HG02884 (cell line): ENCODE measurements around the gene JAZF1.
A peak's percentile ranks its signal among the peaks of the same experiment; 100 is the strongest.

Source experiments
- ATAC-seq: cut with Tn5 transposase; IDR thresholded peaks from one replicate; pipeline ENCODE4 v1.9.1; 2021; ENCODE audit warnings: mild to moderate bottlenecking, moderate library complexity; ENCODE audit not compliant: unreplicated experiment

JAZF1 gene

GRCh38 chr7:28054531-28055160 lies 125.9 kb downstream of the JAZF1 start:
- no peak for ATAC-seq

DNA sequence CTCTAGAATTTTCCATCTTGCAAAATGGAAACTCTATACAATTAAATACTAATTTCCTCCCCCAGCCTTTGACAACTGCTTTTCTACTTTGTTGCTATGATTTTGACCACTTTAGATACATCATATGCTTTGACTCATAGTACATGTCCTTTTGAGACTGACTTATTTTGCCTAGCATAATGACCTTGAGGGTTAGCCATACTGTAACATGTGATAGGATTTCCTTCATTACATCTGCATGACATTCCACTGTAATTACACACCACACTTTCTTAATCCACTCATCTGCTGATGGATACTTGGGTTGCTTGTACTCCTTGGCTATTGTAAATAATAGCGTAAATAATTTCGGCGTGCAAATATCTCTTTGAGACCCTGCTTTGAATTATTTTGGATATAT lies 127.7 kb downstream of the JAZF1 start:
- no peak for ATAC-seq

DNA sequence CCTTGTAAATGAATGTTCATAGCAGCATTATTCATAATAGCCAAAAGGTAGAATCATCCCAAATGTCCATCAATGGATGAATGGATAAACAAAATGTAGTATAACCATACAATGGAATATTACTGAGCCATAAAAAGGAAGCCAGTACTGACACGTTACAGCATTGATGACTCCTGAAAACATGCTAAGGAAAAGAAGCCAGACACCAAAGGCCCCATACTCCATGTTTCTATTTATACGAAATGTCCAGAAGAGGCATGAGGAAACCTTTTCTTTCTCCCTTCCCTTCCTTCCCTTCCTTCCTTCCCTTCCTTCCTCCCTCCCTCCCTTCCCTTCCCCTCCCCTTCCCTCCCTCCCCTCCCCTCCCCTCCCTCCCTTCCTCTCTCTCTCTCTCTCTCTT lies 131.9 kb downstream of the JAZF1 start:
- no peak for ATAC-seq

DNA sequence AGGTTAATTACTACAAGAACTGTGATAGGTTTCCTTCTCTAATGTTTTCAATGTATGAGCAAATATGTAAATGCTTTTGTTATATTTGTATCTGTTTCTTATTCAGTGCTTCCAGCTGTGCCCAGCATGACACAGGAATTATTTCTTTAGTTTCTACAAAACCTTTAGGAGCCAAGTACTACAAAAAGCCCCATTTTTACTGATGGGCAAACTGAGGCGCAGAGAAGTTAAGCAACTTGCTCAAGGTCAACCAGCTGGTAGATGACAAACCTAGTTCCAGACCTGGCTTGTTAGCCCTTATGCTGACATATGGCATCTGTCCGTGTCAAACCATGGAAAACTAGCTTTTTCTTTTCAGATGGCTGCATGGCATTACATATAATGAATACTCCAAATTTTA lies 134.6 kb downstream of the JAZF1 start:
- no peak for ATAC-seq

- ATAC-seq, result no peak
These were observed 135.0 kb downstream of the JAZF1 start for GRCh38 chr7:28045592-28045991.

GRCh38 chr7:28044825-28045224 lies 135.8 kb downstream of the JAZF1 start:
- no peak for ATAC-seq

DNA sequence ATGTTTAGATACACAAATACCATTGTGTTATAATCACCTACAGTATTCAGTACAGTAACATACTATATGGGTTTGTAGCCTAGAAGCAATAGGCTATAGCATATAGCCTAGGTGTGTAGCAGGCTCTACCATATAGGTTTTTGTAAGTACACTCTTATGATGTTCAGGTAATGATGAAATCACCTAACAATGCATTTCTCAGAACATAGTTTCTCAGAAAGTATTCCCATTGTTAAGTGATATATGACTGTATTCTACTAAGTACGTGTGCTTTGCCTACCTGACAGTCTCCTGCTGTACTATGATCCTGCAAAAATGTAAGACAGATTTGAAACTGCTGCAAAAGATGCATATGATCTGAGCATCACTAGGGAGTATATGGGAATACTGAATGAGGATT lies 137.9 kb downstream of the JAZF1 start:
- no peak for ATAC-seq

- no peak for ATAC-seq
These were observed 138.9 kb downstream of the JAZF1 start for GRCh38 chr7:28041508-28042314.

DNA sequence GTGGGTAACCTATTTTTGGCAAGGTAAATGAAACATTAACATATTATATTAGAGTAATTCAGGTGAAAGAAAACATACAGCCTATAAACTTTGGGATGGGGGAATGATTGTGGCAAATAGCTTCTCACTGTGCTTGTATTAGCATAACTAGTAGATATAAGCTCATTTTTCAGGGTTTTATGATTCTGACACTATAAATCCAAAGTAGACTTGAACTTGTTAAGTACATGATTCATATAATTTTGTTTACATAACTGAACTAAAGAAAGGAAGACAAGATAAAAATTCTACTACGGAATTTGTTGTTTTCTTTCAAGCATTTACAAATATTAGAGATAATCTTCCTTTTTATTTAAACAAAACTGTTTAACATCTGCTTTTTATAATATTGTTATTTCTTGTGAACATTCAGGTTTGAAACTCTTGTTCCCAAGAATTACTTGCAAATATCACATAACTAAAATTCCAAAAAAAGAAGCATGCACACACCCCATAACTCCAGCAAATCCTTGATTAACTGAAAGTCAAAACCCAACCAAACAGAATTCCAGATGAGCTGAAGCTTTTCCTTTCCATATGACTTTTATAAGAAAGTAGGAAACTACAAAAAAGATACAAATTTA lies 142.3 kb downstream of the JAZF1 start:
- ATAC-seq, result no peak

DNA sequence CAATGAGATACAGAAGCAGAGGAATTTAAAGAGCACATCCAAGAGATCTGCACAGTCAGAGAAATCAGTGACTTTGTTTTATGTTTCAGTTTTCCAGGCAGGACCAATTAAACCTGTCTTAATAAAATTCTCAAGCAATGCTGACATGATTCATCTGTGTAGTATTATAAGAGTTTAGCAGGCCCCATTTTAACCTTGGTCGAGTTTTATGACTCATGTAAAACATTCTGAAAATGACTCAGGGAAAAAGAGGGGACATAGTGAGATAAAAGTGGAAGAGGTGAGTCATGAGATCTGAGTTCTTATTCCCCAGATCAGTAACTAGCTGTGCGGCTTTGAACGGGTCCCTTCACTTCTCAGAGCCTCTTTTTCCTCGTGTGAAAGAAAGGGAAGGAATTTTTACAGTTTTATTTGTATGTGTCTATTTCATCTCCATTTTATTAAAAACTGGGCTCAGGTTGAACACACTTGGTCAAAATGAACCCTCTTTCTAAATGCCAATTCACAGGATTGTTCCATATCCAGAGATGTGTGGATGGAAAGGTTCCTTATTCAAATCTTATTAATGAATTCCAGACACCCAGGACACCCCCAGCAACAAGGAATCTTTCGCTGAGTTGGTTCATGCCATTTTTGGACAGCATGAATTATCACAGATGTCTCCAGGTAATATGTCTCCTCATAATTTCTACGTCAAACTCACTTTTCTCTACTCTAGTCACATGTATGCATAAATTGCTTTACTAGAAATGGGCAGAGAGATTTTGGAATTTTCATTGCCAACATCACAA lies 143.2 kb downstream of the JAZF1 start:
- ATAC-seq, result peak; percentile 97

DNA sequence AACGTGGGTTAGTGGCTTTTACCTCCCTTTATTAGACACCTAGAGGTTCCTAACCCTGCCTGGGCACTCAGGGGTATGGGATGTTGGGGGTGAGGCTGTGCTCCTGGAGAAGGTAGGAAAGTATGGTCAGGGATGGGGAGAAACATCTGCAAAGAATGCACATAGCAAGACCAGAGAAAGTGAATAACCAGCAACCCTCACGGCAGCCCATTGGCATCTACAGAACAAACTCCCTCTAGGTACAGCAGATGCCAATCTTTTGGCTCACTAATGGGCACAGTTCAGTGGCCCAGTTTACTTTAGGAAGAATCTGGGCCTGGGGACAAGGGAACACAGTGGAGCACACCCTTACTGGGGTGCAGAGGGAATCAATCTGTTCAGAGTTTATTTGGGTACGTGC lies 143.9 kb downstream of the JAZF1 start:
- no peak for ATAC-seq

- ATAC-seq, result no peak
These were observed 147.2 kb downstream of the JAZF1 start for GRCh38 chr7:28033386-28033785.

GRCh38 chr7:28032738-28033380 lies 147.7 kb downstream of the JAZF1 start:
- ATAC-seq, result no peak

DNA sequence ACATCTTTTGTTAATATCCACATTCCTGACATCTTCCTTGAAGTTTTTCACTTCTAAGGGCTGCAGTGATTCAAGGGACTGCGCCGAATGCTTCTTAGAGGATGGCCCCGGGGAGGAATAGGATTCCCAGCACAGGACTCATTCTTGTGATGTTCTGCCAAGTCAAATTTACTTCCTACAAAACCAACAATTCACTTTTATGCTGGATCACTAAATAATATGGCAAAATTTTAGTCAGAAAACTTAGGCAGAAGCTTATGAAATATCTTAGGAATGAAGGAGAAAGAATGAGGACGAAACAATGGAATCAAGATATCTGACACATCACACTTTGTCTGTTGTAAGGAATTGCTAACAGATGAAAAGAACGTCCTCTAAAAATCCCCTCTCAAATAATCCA lies 151.5 kb downstream of the JAZF1 start:
- ATAC-seq, result no peak

- no peak for ATAC-seq
These were observed 152.1 kb downstream of the JAZF1 start for GRCh38 chr7:28028471-28028870.

DNA sequence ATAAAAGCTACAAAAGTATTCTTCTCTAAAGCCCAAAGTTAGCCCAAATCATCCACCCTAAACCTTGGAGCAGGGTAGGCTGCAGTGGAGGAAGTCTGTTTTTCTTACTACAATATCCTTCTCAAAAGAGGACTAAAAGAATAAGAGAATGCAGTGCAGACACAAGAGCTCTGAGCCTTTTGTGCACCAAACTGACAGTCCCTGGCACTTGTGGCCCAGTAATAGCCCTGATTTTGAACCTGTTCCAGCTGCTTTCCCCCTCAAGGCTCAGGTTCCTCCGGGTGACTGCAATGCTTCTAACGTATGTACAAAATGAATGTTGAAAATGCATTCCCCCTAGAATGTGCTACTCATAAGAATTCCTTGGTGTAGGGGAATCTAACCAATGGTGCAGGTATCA lies 154.4 kb downstream of the JAZF1 start:
- no peak for ATAC-seq

GRCh38 chr7:28024786-28025334 lies 155.7 kb downstream of the JAZF1 start:
- no peak for ATAC-seq

GRCh38 chr7:28020302-28020940 lies 160.2 kb downstream of the JAZF1 start:
- ATAC-seq, result peak; percentile 72

DNA sequence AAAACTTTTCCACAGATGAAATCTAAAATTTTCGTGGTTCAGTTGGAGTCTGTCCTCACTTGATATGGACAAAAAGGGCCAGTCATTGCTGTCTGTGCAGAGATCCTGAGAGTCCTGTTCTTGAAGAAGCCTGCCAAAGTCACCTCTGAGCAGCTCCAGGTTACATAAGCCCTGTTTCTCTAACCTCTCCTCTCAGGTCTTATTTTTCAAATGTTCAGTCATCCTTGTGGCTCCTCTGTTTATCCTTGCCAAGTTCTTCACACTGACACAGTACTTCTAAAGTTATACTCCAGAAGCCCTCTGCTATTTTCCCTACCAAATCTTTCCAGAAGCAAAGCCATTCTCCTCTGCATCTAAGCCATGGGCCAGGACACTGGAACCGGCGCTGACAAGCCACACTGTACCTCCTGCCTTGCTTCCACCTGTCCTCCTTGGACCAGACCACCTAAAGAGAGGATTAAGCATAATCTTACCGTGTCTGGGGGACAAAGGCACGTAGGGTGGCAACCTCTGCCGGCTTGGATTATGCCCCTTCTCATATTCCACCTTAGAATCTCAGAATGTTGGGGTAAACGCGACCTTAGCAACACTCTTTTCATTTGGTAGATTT lies 161.6 kb downstream of the JAZF1 start:
- ATAC-seq, result no peak

DNA sequence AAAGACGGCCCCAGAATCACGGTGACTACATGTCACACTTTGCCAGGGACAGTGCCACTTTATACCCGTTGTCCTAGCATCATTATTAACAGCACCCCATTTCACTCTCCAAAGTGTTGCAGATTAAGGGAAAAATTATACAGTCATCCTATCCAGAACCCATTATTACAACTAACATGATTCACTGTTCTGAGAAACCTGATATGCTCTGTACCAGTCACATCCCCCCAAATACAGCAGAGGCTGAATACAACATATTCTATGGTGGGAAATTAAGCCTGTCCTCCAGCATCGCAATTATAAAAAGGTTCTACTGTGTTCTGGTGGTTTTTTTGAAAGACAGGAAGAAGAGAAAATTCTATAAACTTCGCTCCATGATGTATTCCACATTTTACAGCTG lies 162.1 kb downstream of the JAZF1 start:
- ATAC-seq, result no peak
